GM12873 (cell line): ENCODE data around the gene MAML3.

ENCODE experiments used
- CTCF ChIP-seq: IDR thresholded peaks from 2 replicates; pipeline ENCODE4 v1.5.1; 2012; ENCODE audit warnings: low read depth, mild to moderate bottlenecking, moderate library complexity, low read length, control low read depth; ENCODE audit not compliant: insufficient read depth; ENCODE audit errors: missing control alignments

MAML3 gene

GRCh38 chr4:140046016-140046415 is 108.0 kb downstream of the MAML3 start:
- no peak for TF ChIP-seq CTCF

GRCh38 chr4:140044337-140044902 is 109.6 kb downstream of the MAML3 start:
- no peak for TF ChIP-seq CTCF

GRCh38 chr4:140042634-140043033 is 111.3 kb downstream of the MAML3 start:
- TF ChIP-seq CTCF: no peak

GRCh38 chr4:140038031-140038533 is 115.9 kb downstream of the MAML3 start:
- no peak for TF ChIP-seq CTCF

GRCh38 chr4:140037353-140038030 is 116.5 kb downstream of the MAML3 start:
- no peak for TF ChIP-seq CTCF

GRCh38 chr4:140031706-140032105 is 122.3 kb downstream of the MAML3 start:
- no peak for TF ChIP-seq CTCF

GRCh38 chr4:140031061-140031460 is 122.9 kb downstream of the MAML3 start:
- no peak for TF ChIP-seq CTCF
